Osteoblast (primary cell): ENCODE results near the gene GOLPH3. TPM values are rescaled to one million over a fixed set of nuclear protein-coding genes. Genes with fewer than 3 reads are reported as not detected.

Experiments used
- DNase-seq: peaks from one replicate; pipeline ENCODE4 v3.0.0; 2011; ENCODE audit warnings: low spot score, mixed read lengths; ENCODE audit not compliant: insufficient read length; ENCODE audit errors: missing footprints
- H2AFZ ChIP-seq: 2 replicates; pipeline ENCODE4 v1.6.0; 2011; ENCODE audit warnings: mild to moderate bottlenecking, low read length
- H3K27ac ChIP-seq: 2 replicates; pipeline ENCODE4 v1.5.1; 2011; ENCODE audit warnings: mild to moderate bottlenecking, low read depth, low read length, moderate library complexity
- H3K27me3 ChIP-seq: 2 replicates; pipeline ENCODE4 v1.6.0; 2012; ENCODE audit warnings: mild to moderate bottlenecking, control low read depth, inconsistent platforms, low read length, moderate library complexity; ENCODE audit not compliant: insufficient read depth
- H3K36me3 ChIP-seq: 2 replicates; pipeline ENCODE4 v1.5.1; 2011; ENCODE audit warnings: mild to moderate bottlenecking, low read length, control low read depth, moderate library complexity; ENCODE audit not compliant: insufficient read depth
- H3K4me1 ChIP-seq: 2 replicates; pipeline ENCODE4 v1.5.1; 2011; ENCODE audit warnings: mild to moderate bottlenecking, low read length, control low read depth, moderate library complexity; ENCODE audit not compliant: insufficient read depth
- H3K4me2 ChIP-seq: 2 replicates; pipeline ENCODE4 v1.6.0; 2011; ENCODE audit warnings: mild to moderate bottlenecking, low read length; ENCODE audit not compliant: insufficient read depth
- H3K4me3 ChIP-seq: fragments of 200-600 bp; sonication (generic); 3 replicates; pipeline ENCODE4 v1.5.1; 2012; ENCODE audit warnings: mild to moderate bottlenecking, low read length, inconsistent platforms; ENCODE audit not compliant: insufficient read depth
- H3K79me2 ChIP-seq: 2 replicates; pipeline ENCODE4 v1.6.0; 2012; ENCODE audit warnings: mild to moderate bottlenecking, low read length, control low read depth, inconsistent platforms; ENCODE audit not compliant: insufficient read depth
- H3K9me3 ChIP-seq: 2 replicates; pipeline ENCODE4 v1.5.1; 2011; ENCODE audit warnings: low read depth, low read length, control low read depth
- H4K20me1 ChIP-seq: 2 replicates; pipeline ENCODE4 v1.6.0; 2012; ENCODE audit warnings: mild to moderate bottlenecking, low read length, control low read depth; ENCODE audit not compliant: insufficient read depth
- total RNA-seq: library from RNA; depleted of rRNA; stranded (reverse); fragments of >200 nt; gene quantifications from 2 replicates; pipeline ENCODE4 v1.2.3, GENCODE V29; 2012
- TF ChIP-seq, protein P1 (sequence below): IDR thresholded peaks from 2 replicates; pipeline ENCODE4 v1.5.1; 2011; ENCODE audit warnings: mild to moderate bottlenecking, low read depth, low read length, moderate library complexity; ENCODE audit errors: extremely low read depth

GOLPH3 gene
- total RNA-seq, 1 donor, result 83.2 TPM

DNA sequence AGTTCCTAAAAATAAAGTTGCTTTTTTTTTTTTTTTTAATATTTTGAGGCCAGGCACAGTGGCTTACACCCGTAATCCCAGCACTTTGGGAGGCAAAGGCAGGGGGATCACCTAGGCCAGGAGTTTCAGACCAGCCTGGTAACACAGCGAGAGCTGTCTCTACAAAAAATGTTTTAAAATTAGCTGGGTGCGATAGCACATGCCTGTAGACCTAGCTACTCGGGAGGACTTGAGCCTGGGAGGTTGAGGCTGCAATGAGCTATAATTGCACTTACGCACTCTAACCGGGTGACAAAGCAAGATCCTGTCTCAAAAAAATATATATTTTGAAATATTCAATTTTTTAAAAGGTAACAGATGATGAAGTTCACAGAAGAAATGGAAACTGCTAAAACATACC lies 22.9 kb downstream of the GOLPH3 start:
- Histone ChIP-seq H3K4me2 (no peak overlapping the region), H3K9me3 (no peaks in the 10 kb centered on the region), H3K27me3 (no peaks in the 10 kb centered on the region), H2AFZ (no peak overlapping the region), H3K4me1 (peaks cover 10% of the 10 kb centered on the region), H3K36me3 (no peaks in the 10 kb centered on the region), H4K20me1 (peaks cover 82% of the 10 kb centered on the region), H3K27ac (no peak overlapping the region), H3K79me2 (peaks cover 100% of the 10 kb centered on the region), H3K4me3 (no peak overlapping the region)
- TF ChIP-seq, protein P1, sequence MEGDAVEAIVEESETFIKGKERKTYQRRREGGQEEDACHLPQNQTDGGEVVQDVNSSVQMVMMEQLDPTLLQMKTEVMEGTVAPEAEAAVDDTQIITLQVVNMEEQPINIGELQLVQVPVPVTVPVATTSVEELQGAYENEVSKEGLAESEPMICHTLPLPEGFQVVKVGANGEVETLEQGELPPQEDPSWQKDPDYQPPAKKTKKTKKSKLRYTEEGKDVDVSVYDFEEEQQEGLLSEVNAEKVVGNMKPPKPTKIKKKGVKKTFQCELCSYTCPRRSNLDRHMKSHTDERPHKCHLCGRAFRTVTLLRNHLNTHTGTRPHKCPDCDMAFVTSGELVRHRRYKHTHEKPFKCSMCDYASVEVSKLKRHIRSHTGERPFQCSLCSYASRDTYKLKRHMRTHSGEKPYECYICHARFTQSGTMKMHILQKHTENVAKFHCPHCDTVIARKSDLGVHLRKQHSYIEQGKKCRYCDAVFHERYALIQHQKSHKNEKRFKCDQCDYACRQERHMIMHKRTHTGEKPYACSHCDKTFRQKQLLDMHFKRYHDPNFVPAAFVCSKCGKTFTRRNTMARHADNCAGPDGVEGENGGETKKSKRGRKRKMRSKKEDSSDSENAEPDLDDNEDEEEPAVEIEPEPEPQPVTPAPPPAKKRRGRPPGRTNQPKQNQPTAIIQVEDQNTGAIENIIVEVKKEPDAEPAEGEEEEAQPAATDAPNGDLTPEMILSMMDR, result no peak
- DNase-seq, result no peak

DNA sequence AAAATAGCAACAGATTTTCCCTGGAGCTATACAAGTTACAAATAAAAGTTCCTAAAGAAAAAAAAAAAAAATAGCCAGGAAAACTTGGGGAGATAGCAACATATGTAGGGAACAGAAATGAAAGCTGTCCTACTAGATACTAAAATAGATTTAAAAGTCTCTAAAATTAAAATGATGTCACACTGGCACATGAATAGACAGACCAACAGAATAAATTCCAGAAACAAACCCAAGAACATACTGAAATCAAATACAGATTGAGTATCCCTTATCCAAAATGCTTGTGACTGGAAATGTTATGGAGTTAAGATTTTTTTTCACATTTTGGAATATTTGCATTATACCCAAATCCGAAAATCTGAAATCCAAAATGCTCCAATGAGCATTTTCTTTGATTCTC lies 23.8 kb downstream of the GOLPH3 start:
- Histone ChIP-seq H3K4me2 (no peak overlapping the region), H3K79me2 (peaks cover 100% of the 10 kb centered on the region), H3K36me3 (no peaks in the 10 kb centered on the region), H3K27ac (no peak overlapping the region), H3K4me3 (no peak overlapping the region), H4K20me1 (peaks cover 86% of the 10 kb centered on the region), H3K27me3 (no peaks in the 10 kb centered on the region), H2AFZ (no peak overlapping the region), H3K4me1 (peaks cover 14% of the 10 kb centered on the region), H3K9me3 (no peaks in the 10 kb centered on the region)
- no peak for DNase-seq
- TF ChIP-seq, protein P1, result no peak

DNA sequence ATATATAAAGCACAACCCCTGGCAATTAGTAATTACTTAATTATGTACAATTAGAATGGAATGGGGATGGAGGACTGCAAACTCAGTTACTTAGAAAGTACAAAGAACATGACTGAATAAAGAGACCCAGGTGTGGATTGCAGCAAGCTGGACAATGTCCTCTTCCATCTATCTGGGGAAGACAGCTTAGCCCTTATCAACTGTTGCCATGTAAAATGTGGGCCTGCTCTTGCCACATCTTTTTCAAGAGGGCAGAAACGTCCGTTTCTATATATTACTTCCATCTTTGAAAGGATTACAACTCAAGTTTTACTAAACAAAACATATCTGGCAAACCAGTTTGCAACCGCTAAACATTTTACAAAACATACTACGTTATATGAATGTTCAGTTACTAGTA lies 26.2 kb downstream of the GOLPH3 start:
- Histone ChIP-seq H3K4me2 (no peak overlapping the region), H3K27me3 (no peaks in the 10 kb centered on the region), H3K9me3 (no peaks in the 10 kb centered on the region), H3K79me2 (peaks cover 97% of the 10 kb centered on the region), H3K4me3 (no peak overlapping the region), H3K4me1 (peaks cover 20% of the 10 kb centered on the region), H3K27ac (no peak overlapping the region), H2AFZ (no peak overlapping the region), H4K20me1 (peaks cover 76% of the 10 kb centered on the region), H3K36me3 (no peaks in the 10 kb centered on the region)
- DNase-seq, result no peak
- TF ChIP-seq, protein P1, result no peak

DNA sequence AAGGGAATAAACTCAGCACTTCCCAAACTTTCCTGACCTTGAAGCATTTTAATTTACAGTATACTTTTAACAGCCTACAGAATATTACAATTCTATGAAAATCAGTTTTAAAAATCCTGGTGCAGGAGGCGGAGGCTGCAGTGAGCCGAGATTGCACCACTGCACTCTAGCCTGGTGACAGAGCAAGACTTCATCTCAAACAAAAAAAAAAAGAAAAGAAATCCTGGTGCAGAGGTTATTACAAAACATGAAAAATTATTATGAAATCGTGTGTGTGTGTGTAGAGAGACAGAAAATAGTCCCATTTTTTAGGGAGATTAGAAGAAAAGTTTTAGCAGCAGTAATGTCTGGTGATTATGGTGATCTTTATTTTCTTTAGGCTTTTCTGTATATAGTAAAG lies 26.9 kb downstream of the GOLPH3 start:
- Histone ChIP-seq H3K4me1 (peaks cover 20% of the 10 kb centered on the region), H4K20me1 (peaks cover 71% of the 10 kb centered on the region)
- no peak for DNase-seq

More for the DNA sequence above, 26.9 kb downstream of the GOLPH3 start:
- no peak overlapping the region for H3K27ac ChIP-seq
- TF ChIP-seq, protein P1, result no peak
- no peak overlapping the region for H3K4me3 ChIP-seq
- no peaks in the 10 kb centered on the region for H3K36me3 ChIP-seq
- H3K79me2 ChIP-seq, result peaks cover 89% of the 10 kb centered on the region
- H3K9me3 ChIP-seq, result no peaks in the 10 kb centered on the region
- H3K4me2 ChIP-seq, result no peak overlapping the region
- no peak overlapping the region for H2AFZ ChIP-seq
- H3K27me3 ChIP-seq, result no peaks in the 10 kb centered on the region
